Fibroblast of lung (primary cell): ENCODE measurements around the gene HMMR.

Experiments
- CTCF ChIP-seq, 2 donors: IDR thresholded peaks in 1 of 2; conservative IDR thresholded peaks in 1 of 2; 1 replicate in 1 of 2; 2 replicates in 1 of 2; pipeline ENCODE4 v1.5.1; 2011 to 2012; ENCODE audit warnings: low read length in 2 of 2, control low read depth in 1 of 2, inconsistent platforms in 1 of 2, low read depth in 1 of 2, mild to moderate bottlenecking in 1 of 2
- EZH2 ChIP-seq: IDR thresholded peaks from 2 replicates; pipeline ENCODE4 v1.5.1; 2012; ENCODE audit warnings: low read length, control low read depth, mild to moderate bottlenecking; ENCODE audit errors: missing control alignments

GRCh38 chr5:163447875-163448274 is 12.6 kb upstream of the HMMR start:
- no peak for TF ChIP-seq CTCF (conservative IDR thresholded peaks at IDR 0.05 in 1 of 2, IDR thresholded peaks at IDR 0.05 in 1 of 2; ENCODE audit: low read depth in 1 of 2, low read length in 2 of 2)
- no peak for TF ChIP-seq EZH2
